ENCODE measurements around the gene RNF2.

The RNF2 gene

DNA sequence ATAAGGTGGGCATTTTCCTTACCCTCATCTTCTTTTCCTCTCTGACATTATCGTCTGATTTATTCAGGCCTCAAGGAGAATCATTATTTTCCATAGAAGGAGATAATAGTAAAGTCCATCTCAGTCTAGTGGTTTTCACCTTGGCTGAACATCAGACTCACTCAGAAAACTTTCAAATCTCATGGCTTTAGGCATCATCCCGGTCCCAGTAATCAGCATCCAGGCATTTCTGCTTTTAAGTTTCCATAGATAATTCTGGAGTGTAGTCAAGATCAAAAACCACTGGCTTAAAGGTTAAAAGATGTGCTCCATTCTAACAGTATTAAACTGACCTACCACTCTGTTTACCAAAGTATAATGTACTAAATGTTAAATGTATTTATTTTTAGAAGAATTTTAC lies 49.4 kb downstream of the RNF2 start:
- no peak for DNase-seq (ENCODE audit: low read depth in 2 of 2)

DNA sequence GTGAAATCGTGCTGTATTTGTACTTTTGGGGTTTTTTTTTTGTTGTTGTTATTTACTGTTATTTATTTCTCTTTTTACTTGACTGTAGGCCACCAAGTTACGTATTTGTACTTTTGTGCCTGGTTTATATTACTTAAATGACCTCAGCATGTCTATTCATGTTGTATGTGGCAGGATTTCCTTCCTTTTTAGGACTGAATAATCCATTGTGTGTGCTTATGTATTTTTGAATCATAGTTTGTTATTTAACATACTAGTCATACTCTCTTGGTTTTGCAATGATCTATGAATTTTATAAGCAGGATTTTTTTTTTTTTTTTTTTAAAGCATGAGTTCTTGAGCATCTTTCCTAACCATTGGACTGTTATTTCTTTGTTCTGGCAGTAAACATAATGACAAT lies 51.2 kb downstream of the RNF2 start:
- DNase-seq (ENCODE audit: low read depth in 2 of 2) = no peak

DNA sequence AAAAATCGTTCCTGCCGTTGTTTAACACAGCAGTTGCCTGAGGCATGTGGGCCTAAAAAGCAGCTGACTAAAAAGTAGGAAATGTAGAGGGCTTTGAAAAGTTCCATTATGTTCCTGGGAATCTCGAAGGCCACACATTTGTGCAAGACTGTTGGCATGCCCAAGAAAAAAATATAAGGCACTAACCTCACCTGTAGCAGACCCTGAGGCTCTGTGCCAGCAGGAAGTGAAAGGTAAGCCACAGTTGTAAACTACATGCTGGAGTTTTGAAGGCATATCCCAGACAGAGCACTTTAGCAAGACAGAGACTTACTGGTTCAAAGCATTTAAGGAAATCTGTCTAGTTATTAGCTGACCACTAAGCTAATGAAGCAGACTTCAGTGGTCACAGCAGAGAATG lies 58.7 kb downstream of the RNF2 start:
- DNase-seq (ENCODE audit: low read depth in 2 of 2) = no peak

DNA sequence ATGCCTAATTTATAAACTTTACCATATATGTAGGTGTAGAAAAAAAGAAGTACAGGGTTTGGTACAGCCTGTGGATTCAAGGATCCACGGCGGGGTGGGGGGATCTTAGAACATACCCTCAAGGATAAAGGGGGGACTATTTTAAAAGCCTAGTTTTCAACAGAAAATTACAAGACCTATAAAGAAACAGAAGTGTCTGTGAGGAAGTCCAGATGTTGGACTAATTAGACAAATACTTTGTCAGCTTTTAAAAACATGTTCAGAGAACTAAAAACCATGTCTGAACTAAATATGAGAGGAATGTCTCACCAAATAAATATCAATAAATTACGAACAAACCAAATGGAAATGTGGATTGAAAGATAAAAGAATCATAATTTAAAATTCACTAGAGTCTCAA lies 59.8 kb downstream of the RNF2 start:
- no peak for DNase-seq (ENCODE audit: low read depth in 2 of 2)

DNA sequence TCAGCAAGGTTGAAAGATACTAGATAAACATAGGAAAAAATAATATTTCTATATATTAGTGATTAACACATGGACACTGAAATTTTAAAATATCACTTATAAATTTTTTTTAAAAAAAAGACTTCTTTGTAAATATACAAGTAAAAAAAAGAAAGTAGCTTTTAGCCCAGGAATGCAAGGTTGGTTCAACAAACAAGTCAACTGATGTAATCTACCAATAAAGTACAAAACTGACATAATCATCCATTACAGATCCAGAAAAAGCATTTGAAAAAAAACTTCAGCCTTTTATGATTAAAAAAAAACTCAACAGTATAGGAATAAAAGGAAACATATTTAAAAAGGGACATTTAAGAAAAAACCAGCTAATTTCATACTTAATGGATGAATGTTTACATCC lies 63.0 kb downstream of the RNF2 start:
- no peak for DNase-seq (ENCODE audit: low read depth in 2 of 2)

DNA sequence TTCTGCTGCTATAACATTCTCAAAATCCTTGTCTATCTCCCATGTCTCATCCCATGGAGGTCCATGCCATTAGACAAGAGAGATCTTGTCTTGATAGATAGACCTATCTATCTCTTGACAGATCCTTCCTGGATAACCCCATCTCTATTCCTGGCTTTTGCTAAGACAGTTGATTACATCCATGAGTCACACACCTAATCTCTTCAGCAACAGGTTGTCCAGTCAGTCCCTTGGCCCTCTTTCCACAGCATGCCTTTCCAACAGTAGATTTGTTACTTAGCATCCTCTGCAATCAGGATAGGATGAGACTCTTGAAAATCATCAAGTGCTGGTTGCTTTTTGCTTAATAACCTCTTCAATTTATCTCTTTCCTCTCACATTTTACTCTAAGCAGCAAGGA lies 64.8 kb downstream of the RNF2 start:
- DNase-seq (ENCODE audit: low read depth in 2 of 2) = no peak

DNA sequence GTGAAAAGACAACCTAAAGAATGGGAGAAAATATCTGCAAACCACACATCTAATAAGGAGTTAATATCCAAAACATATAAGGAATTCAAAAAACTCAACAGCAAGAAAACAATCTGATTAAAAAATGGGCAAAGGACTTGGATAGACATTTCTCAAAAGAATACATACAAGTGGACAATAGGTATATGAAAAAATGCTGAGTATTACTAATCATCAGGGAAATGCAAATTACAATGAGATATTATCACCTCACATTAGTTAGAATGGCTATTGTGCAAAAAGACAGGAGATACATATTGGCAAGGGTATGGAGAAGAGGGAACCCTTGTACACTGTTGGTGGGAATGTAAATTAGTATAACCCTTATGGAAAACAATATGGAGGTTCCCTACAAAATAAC lies 66.5 kb downstream of the RNF2 start:
- no peak for DNase-seq (ENCODE audit: low read depth in 2 of 2)

DNA sequence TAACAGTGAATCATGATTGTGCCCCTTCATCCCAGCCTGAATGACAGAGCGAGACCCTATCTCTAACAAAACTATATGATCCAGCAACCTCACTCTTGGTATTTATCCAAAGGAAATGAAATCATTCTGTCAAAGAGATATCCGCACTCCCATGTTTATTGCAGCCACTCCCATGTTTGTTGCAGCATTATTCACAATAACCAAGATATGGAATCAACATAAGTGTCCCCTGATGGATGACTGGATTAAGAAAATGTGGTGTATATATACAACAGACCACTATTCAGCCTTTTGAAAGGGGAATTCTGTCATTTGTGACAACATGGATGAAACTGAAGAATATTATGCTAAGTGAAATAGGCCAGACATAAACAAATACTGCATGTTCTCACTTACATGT lies 67.0 kb downstream of the RNF2 start:
- DNase-seq (ENCODE audit: low read depth in 2 of 2) = no peak

DNA sequence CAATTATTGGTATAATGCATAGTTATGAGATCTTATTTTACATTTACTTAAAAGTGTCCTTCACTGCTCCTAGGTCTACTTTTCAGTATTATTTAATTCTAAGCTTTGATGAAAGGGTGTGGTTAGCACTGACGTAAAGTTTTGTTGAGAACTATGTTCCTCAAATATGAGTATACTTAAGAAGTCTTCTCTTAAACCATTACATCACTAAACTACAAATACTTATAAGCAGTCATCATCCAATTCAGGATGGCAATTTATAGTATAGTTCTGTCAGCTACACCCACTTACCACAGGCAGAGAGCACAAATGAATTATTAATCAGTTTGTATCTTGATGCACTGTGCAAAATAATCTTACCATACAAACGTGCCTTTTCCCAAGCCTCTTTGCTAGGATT lies 84.3 kb downstream of the RNF2 start:
- DNase-seq (ENCODE audit: low read depth in 2 of 2) = no peak

DNA sequence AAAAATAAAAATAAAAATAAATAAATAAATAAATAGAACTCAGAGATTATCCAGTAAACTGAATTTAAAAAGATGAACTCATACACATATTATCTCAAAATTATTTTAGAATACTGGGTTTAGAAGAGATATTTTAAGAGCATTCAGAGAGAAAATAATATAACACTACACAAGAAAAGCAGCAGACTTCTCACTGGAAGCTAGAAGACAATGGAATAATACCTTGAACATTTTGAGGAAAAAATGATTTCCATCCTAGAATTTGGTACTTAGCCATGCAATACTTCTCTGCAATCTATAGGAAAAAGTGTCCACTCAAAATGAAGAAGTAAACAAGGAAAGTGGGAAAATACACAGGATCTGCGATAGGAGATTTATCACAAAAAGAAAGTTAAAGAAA lies 87.2 kb downstream of the RNF2 start:
- DNase-seq (ENCODE audit: low read depth in 2 of 2) = no peak

DNA sequence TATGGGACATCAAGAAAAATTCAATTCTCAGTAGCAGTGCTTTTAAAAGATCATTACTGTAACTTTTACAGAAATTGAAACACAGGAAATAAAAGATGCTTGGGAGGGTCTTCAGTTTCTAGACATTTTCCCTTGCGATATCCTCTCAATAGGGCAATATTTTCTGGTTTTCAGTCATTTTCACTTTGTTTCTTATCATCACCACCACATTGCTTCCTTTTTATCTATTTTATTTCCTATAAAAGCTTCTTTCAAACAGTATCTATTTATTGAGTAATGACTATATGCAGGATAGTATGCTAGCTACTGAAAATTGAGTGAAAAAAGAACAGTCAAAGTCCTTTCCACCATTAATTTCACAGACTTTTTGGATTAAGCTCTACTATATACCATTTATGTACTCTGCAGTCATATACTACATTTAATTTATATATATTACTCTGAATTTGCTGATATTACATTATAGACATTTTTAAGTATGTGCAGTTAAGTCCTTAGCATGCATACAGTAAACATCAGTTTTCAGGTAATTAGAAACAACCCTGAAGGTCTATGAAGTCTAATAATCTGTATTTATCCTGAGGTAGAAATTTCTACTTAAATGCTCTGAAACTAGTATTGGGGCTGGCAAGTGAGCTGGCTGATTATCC lies 92.7 kb downstream of the RNF2 start:
- DNase-seq (ENCODE audit: low read depth in 2 of 2) = no peak

DNA sequence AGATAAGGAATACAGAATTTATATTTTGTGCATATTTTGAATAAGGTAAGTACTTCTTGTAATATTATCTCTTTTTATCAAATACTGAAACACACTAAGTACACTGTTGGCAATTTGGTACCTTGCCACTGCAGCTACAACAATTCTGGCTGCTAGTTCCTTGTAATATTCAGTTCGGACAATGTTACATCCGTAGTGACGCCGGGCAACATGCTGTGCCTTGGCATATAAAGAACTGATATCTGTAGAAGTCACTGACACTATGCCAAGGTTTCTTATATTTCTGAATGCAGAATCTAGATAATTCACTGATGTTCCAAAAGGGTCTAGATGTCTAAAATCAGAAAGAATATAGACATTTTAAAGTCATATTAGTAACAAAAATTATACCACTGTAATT lies 93.9 kb downstream of the RNF2 start:
- DNase-seq (ENCODE audit: low read depth in 2 of 2) = no peak

DNA sequence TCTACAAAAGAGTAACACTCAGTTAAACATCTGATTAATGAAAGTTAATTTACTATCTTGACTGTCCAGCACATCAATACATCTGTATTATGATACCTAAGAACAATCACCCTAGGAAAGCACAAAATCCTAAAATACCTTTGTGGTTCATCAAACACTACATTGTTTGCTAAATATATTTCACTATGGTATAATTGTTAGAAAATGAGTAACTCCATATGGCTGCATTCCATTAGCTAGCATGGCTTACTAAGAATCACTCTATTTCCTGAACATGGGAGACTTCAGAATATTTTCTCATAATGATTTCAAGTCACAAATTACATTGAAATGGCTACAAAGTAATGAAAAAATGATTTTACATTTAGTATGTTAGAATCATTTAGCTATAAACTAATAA lies 98.9 kb downstream of the RNF2 start:
- DNase-seq (ENCODE audit: low read depth in 2 of 2) = no peak

DNA sequence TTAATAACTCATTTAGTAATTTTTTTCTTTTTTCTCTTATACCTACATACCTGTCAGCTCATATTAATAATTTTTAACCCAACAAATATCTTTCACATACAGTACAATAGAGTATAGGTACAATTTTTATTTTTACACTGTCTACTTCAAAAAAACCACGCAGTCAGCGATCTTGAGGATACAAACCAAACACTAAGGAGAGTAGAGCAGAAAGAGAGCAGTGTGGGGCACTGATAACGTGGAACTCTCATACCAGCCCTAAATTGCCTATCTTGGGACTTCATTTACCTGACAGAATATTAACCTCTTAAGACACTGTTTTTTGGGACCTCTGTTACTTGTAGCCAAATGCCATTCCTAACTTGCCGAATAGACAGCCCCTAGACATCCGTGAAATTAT lies 105.9 kb downstream of the RNF2 start:
- no peak for DNase-seq (ENCODE audit: low read depth in 2 of 2)

Measured in stimulated activated CD4-positive, alpha-beta T cell treated with anti-CD3 and anti-CD28 coated beads, Interleukin-4, amount 100 ng/mL, for 48 hours (primary cell).